H1 (cell line): ENCODE results near the gene MR1. TPM values are rescaled to one million over a fixed set of nuclear protein-coding genes. Genes with fewer than 3 reads are reported as not detected.
A peak's percentile ranks its signal among the peaks of the same experiment; 100 is the strongest.

Source experiments
- CTCF ChIA-PET: fragments of 300-600 bp; sonication (Branson Sonifier 250); formaldehyde crosslinking; loops from one replicate; lab custom pipeline; 2021; ENCODE audit not compliant: partially characterized antibody; lab: Charles Lee
- POLR2A ChIA-PET: fragments of 300-600 bp; sonication (Branson Sonifier 250); formaldehyde crosslinking; loops from one replicate; lab custom pipeline; 2021; ENCODE audit warnings: inconsistent platforms; ENCODE audit not compliant: partially characterized antibody; lab: Charles Lee
- DNase-seq, 2 experiments: peaks; one replicate each; pipeline versions ENCODE4 v3.0.0 to v3.0.0-alpha.2; 2010 to 2022; ENCODE audit warnings: low spot score in 2 of 2, low read depth in 1 of 2, mixed read lengths in 1 of 2
- FAIRE-seq: peaks from 2 replicates; lab custom pipeline; 2011; peaks lifted over from hg19 to GRCh38; lab: Jason Lieb, UNC
- H2AFZ ChIP-seq: 2 replicates; pipeline ENCODE4 v1.8.1; 2012; ENCODE audit warnings: low read length, inconsistent platforms
- H2AK5ac ChIP-seq: 2 replicates; pipeline ENCODE4 v1.6.1; 2013; ENCODE audit warnings: low read depth, low read length
- H2BK120ac ChIP-seq: replicated peaks from 2 replicates; pipeline ENCODE3; 2013; ENCODE audit warnings: low read depth, low read length, inconsistent platforms
- H2BK12ac ChIP-seq: 2 replicates; pipeline ENCODE4 v1.6.1; 2013; ENCODE audit warnings: low read depth, low read length
- H2BK15ac ChIP-seq: 2 replicates; pipeline ENCODE4 v1.6.1; 2013; ENCODE audit warnings: low read length
- H2BK20ac ChIP-seq: 2 replicates; pipeline ENCODE4 v1.6.1; 2013; ENCODE audit warnings: low read length
- H2BK5ac ChIP-seq: 2 replicates; pipeline ENCODE4 v1.6.1; 2013; ENCODE audit warnings: low read depth, low read length
- H3K14ac ChIP-seq: 2 replicates; pipeline ENCODE4 v1.6.1; 2013; ENCODE audit warnings: inconsistent platforms; ENCODE audit not compliant: insufficient read length
- H3K18ac ChIP-seq: 2 replicates; pipeline ENCODE4 v1.6.1; 2013; ENCODE audit warnings: low read length; ENCODE audit errors: extremely low read depth
- H3K23ac ChIP-seq: 2 replicates; pipeline ENCODE4 v1.6.1; 2013; ENCODE audit warnings: inconsistent platforms; ENCODE audit not compliant: insufficient read length
- H3K23me2 ChIP-seq: 2 replicates; pipeline ENCODE4 v1.6.1; 2013; ENCODE audit warnings: low read depth, low read length
- H3K27ac ChIP-seq: 2 replicates; pipeline ENCODE4 v1.6.1; 2011; ENCODE audit warnings: low read depth, low read length, inconsistent platforms
- H3K27me3 ChIP-seq, 4 experiments: replicated peaks in 1 of 4; 1 replicate in 1 of 4; 2 replicates in 3 of 4; pipeline versions ENCODE4 v1.6.1 to v1.8.1; 2011 to 2013; ENCODE audit warnings: low read length in 3 of 4, mild to moderate bottlenecking in 3 of 4, inconsistent platforms in 2 of 4, mixed read lengths in 2 of 4, moderate library complexity in 1 of 4; ENCODE audit not compliant: control insufficient read depth in 3 of 4, insufficient read depth in 3 of 4; ENCODE audit errors: extremely low read depth in 1 of 4
- H3K36me3 ChIP-seq, 4 experiments: 2 replicates each; pipeline versions ENCODE4 v1.6.1 to v1.8.1; 2011 to 2013; ENCODE audit warnings: mild to moderate bottlenecking in 4 of 4, low read length in 3 of 4, moderate library complexity in 2 of 4, control low read depth in 1 of 4, inconsistent platforms in 1 of 4; ENCODE audit not compliant: insufficient read depth in 4 of 4, control insufficient read depth in 2 of 4
- H3K4ac ChIP-seq: replicated peaks from 2 replicates; pipeline ENCODE3; 2013; ENCODE audit warnings: low read length, low read depth, mixed read lengths, inconsistent platforms; ENCODE audit not compliant: insufficient read length
- H3K4me1 ChIP-seq, 4 experiments: replicated peaks in 1 of 4; 1 replicate in 1 of 4; 2 replicates in 3 of 4; pipeline versions ENCODE4 v1.6.1 to v1.8.1; 2011 to 2013; ENCODE audit warnings: low read length in 3 of 4, inconsistent platforms in 2 of 4, mixed read lengths in 1 of 4; ENCODE audit not compliant: insufficient read depth in 4 of 4, control insufficient read depth in 3 of 4
- H3K4me2 ChIP-seq, 2 experiments: 2 replicates each; pipeline versions ENCODE4 v1.6.1 to v1.8.1; 2011 to 2013; ENCODE audit warnings: low read depth in 2 of 2, low read length in 2 of 2, control low read depth in 1 of 2, inconsistent platforms in 1 of 2, mild to moderate bottlenecking in 1 of 2; ENCODE audit not compliant: insufficient read depth in 1 of 2
- H3K4me3 ChIP-seq, 4 experiments: fragments of 200-600, 300-600 bp in 1 of 4; sonication (generic), shearing (Covaris generic), sonication (Bioruptor Twin) in 1 of 4; 2 replicates each; pipeline versions ENCODE4 v1.5.1 to v1.8.1; 2011 to 2016; ENCODE audit warnings: low read length in 4 of 4, low read depth in 3 of 4, control low read depth in 2 of 4, inconsistent platforms in 2 of 4, mild to moderate bottlenecking in 2 of 4, mixed read lengths in 1 of 4, moderate library complexity in 1 of 4; ENCODE audit not compliant: insufficient read depth in 2 of 4; ENCODE audit errors: extremely low read depth in 1 of 4
- H3K56ac ChIP-seq: replicated peaks from 2 replicates; pipeline ENCODE3; 2013; ENCODE audit warnings: low read depth, mild to moderate bottlenecking, mixed read lengths, low read length, inconsistent platforms; ENCODE audit not compliant: insufficient read length
- H3K79me1 ChIP-seq: 2 replicates; pipeline ENCODE4 v1.6.1; 2013; ENCODE audit warnings: low read depth, low read length, control low read depth
- H3K79me2 ChIP-seq, 2 experiments: 2 replicates each; pipeline versions ENCODE4 v1.6.1 to v1.8.1; 2012 to 2013; ENCODE audit warnings: low read length in 2 of 2, mild to moderate bottlenecking in 2 of 2, inconsistent platforms in 1 of 2; ENCODE audit not compliant: insufficient read depth in 2 of 2, control insufficient read depth in 1 of 2
- H3K9ac ChIP-seq, 4 experiments: replicated peaks in 1 of 4; 1 replicate in 1 of 4; 2 replicates in 3 of 4; pipeline versions ENCODE4 v1.6.1 to v1.8.1; 2011 to 2013; ENCODE audit warnings: low read depth in 3 of 4, low read length in 3 of 4, control low read depth in 2 of 4, mild to moderate bottlenecking in 2 of 4, moderate library complexity in 2 of 4, inconsistent platforms in 1 of 4; ENCODE audit errors: extremely low read depth in 1 of 4
- H3K9me3 ChIP-seq, 2 experiments: 2 replicates each; pipeline versions ENCODE4 v1.6.1 to v1.8.1; 2012 to 2013; ENCODE audit warnings: mild to moderate bottlenecking in 2 of 2, moderate library complexity in 2 of 2, control low read depth in 1 of 2, inconsistent platforms in 1 of 2, low read depth in 1 of 2, low read length in 1 of 2, mixed read lengths in 1 of 2; ENCODE audit not compliant: insufficient read depth in 2 of 2
- H4K20me1 ChIP-seq, 2 experiments: replicated peaks in 1 of 2; 2 replicates each; pipeline versions ENCODE3 to v1.8.1; 2011 to 2013; ENCODE audit warnings: inconsistent platforms in 2 of 2, low read length in 2 of 2, mild to moderate bottlenecking in 1 of 2; ENCODE audit not compliant: insufficient read depth in 2 of 2, control insufficient read depth in 1 of 2
- H4K5ac ChIP-seq: 2 replicates; pipeline ENCODE4 v1.6.1; 2013; ENCODE audit warnings: low read length, low read depth, mixed read lengths, inconsistent platforms; ENCODE audit not compliant: insufficient read length
- H4K8ac ChIP-seq: 2 replicates; pipeline ENCODE4 v1.8.0; 2013; ENCODE audit warnings: mild to moderate bottlenecking, moderate library complexity, low read length, inconsistent platforms; ENCODE audit not compliant: insufficient read depth; ENCODE audit errors: extremely low read depth
- H4K91ac ChIP-seq: replicated peaks from 2 replicates; pipeline ENCODE3; 2013; ENCODE audit warnings: low read length, mixed read lengths, inconsistent platforms; ENCODE audit not compliant: insufficient read length
- BACH1 ChIP-seq: IDR thresholded peaks from 2 replicates; pipeline ENCODE4 v1.6.1; 2012; ENCODE audit warnings: low read length, improper control_type of control experiment
- CBX5 ChIP-seq: fragments of 300-800, 300-1000 bp; sonication (generic); IDR thresholded peaks from 2 replicates; pipeline ENCODE4 v1.7.1; 2016; ENCODE audit warnings: antibody characterized with exemption, low read length, low read depth
- CBX8 ChIP-seq: fragments of 300-800, 300-1000 bp; sonication (generic); IDR thresholded peaks from 2 replicates; pipeline ENCODE4 v1.7.1; 2016; ENCODE audit warnings: low read depth, low read length, borderline replicate concordance
- CEBPB ChIP-seq: IDR thresholded peaks from 2 replicates; pipeline ENCODE4 v1.6.1; 2012; ENCODE audit warnings: low read depth, low read length
- EP300 ChIP-seq, 2 experiments: IDR thresholded peaks; 1 replicate in 1 of 2; 2 replicates in 1 of 2; pipeline ENCODE4 v1.6.1; 2011 to 2012; ENCODE audit warnings: low read depth in 2 of 2, low read length in 2 of 2, mild to moderate bottlenecking in 2 of 2, borderline replicate concordance in 1 of 2, inconsistent platforms in 1 of 2, moderate library complexity in 1 of 2
- KDM4A ChIP-seq: IDR thresholded peaks from one replicate; pipeline ENCODE4 v1.7.1; 2012; ENCODE audit warnings: low read depth, mild to moderate bottlenecking, moderate library complexity, low read length, inconsistent platforms; ENCODE audit not compliant: severe bottlenecking
- SAP30 ChIP-seq: fragments of 300-600 bp; sonication (generic); IDR thresholded peaks from 2 replicates; pipeline ENCODE4 v1.7.1; 2012; ENCODE audit warnings: low read length, moderate library complexity, mild to moderate bottlenecking, inconsistent platforms; ENCODE audit not compliant: insufficient read depth, insufficient replicate concordance
- SIRT6 ChIP-seq: IDR thresholded peaks from one replicate; pipeline ENCODE4 v1.7.1; 2012; ENCODE audit warnings: low read length, inconsistent platforms
- SIX5 ChIP-seq: IDR thresholded peaks from 2 replicates; pipeline ENCODE4 v1.6.1; 2011; ENCODE audit warnings: mild to moderate bottlenecking, low read depth, low read length
- SP2 ChIP-seq: IDR thresholded peaks from 2 replicates; pipeline ENCODE4 v1.6.1; 2012; ENCODE audit warnings: mild to moderate bottlenecking, low read length, inconsistent platforms
- SP4 ChIP-seq: IDR thresholded peaks from 2 replicates; pipeline ENCODE4 v1.6.1; 2012; ENCODE audit warnings: low read length, inconsistent platforms
- TAF7 ChIP-seq: optimal IDR thresholded peaks from 2 replicates; pipeline ENCODE3; 2011; ENCODE audit warnings: low read depth, mild to moderate bottlenecking, inconsistent platforms, low read length, moderate library complexity, borderline replicate concordance
- TCF12 ChIP-seq: IDR thresholded peaks from 2 replicates; pipeline ENCODE4 v1.6.1; 2011; ENCODE audit warnings: low read depth, mild to moderate bottlenecking, low read length
- WGBS, 2 experiments: shearing (Covaris generic) in 1 of 2; methylation state at CpG; one replicate each; pipeline versions ENCODE4 v1.1.6 to v1.1.7; 2013 to 2015; ENCODE audit warnings: low lambda C conversion rate in 2 of 2, mixed read lengths in 2 of 2, inconsistent platforms in 1 of 2, low coverage in 1 of 2, missing lambda C conversion rate in 1 of 2; ENCODE audit not compliant: insufficient replicate concordance in 2 of 2, insufficient coverage in 1 of 2, insufficient read length in 1 of 2; ENCODE audit errors: extremely low coverage in 1 of 2, missing lambda C conversion rate in 1 of 2; 5-methylcytosine and 5-hydroxymethylcytosine counted together
- polyA plus RNA-seq, 7 experiments: library from polyadenylated mRNA; depleted of rRNA in 3 of 7; stranded (reverse) in 5 of 7; unstranded in 2 of 7; fragments of >200 nt in 5 of 7; fragments of 200-250 nt in 2 of 7; gene quantifications; 1 replicate in 5 of 7; 2 replicates in 1 of 7; 4 replicates in 1 of 7; pipeline versions ENCODE4 v1.2.1 to v1.2.3, GENCODE V29; 2011 to 2013; ENCODE audit warnings: missing spikeins in 2 of 7, mixed read lengths in 2 of 7
- total RNA-seq: library from RNA; stranded (reverse); fragmentation: NEBNext Ultra II Directional; extraction: Animal tissue kit (Norgen Biotek cat#: 25700); gene quantifications from 2 replicates; pipeline ENCODE4 v1.2.1, GENCODE V29; 2021

Gene MR1
- total and polyA plus RNA-seq, 2 of the 8 experiments (the other 6 are each of a cell fraction or from before 2014, with no cell fraction given): 0.09 TPM; not detected in 1

DNA sequence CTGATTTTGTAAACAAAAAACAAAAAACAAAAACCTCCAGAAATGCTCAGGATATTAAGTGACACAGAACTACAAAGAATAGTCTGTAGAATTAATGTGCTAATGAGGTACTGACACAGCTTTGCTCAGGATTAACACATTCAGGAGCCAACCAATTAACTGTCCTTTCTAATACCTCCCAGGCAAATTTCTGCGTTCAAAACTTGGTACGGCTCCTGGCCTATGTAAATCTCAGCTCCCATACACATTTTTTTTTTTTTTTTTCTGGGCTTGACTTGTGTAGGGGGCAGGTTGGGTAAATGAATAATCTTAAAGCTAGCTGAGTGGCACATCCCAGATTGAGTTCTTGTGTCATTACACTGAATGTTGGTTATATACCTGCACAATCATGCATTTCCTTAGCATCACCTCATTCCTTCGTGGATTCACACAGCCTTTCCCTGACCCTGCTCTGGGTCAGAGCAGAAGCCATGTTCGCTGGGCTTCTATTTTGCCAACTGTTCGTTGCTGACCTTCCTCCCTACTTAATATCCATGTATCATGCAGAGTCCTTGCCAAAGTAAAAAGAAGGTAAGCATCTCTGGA is 42.1 kb downstream of the MR1 start:
- Histone ChIP-seq H4K8ac (no peak overlapping the region), H3K27ac (no peak overlapping the region), H3K79me1 (no peaks in the 10 kb centered on the region), H3K4me2 (no peak overlapping the region), H3K4me1 (peaks cover 0 to 3% (median 0%) of the 10 kb centered on the region in 4 experiments; a peak in 1 of 7 replicates), H4K91ac (no peak overlapping the region), H3K9me3 (no peaks in the 10 kb centered on the region), H3K79me2 (no peaks in the 10 kb centered on the region), H3K36me3 (no peaks in the 10 kb centered on the region), H2AK5ac (no peak overlapping the region), H3K4ac (no peak overlapping the region), H3K9ac (no peak overlapping the region), H3K18ac (no peak overlapping the region), H4K20me1 (no peaks in the 10 kb centered on the region), H2BK20ac (no peak overlapping the region), H2BK12ac (no peak overlapping the region), H3K23me2 (no peaks in the 10 kb centered on the region), H3K27me3 (no peaks in the 10 kb centered on the region), H3K56ac (no peak overlapping the region), H4K5ac (no peak overlapping the region), H3K23ac (no peak overlapping the region), H2BK15ac (0 out of 2 replicates have a peak overlapping the region, but pooled peaks have one; percentile 66), H2BK5ac (no peak overlapping the region), H2AFZ (no peak overlapping the region), H3K14ac (peak overlapping the region; percentile 89), H2BK120ac (no peak overlapping the region), H3K4me3 (no peak overlapping the region)
- ChIA-PET CTCF (interaction anchor here (0.6 to 1.6 kb wide), 6 partner anchors 8 to 95 kb away, joined by 3 to 6 read pairs (median 4); no protein-coding TSS in a partner anchor), POLR2A (interaction anchor here (0.7 to 1.7 kb wide), 3 partner anchors 13 to 53 kb away, joined by 3 to 6 read pairs (median 5); partner anchors contain the start of genes IER5 and STX6)
- DNase-seq: no peak
- FAIRE-seq: no peak
- WGBS, 2 experiments: 80% methylated on average over 5 of the region's 5 CpGs; no CpG with 5 or more reads in 1 of the 2 experiments
- TF ChIP-seq CEBPB (no peak), TCF12 (no peak), TAF7 (no peak), KDM4A (no peak), EP300 (IDR thresholded peaks at IDR 0.05; ENCODE audit: borderline replicate concordance in 1 of 2, low read depth in 2 of 2, low read length in 2 of 2) (no peak), BACH1 (no peak), SAP30 (no peak), SIX5 (no peak), SP4 (no peak), SIRT6 (no peak), CBX5 (no peak), SP2 (no peak), CBX8 (no peak)
